ENCODE results near the gene APP. TPM values are rescaled to one million over a fixed set of nuclear protein-coding genes. Genes with fewer than 3 reads are reported as not detected.

The APP gene
- total RNA-seq, 1 donor, result 373 TPM

DNA sequence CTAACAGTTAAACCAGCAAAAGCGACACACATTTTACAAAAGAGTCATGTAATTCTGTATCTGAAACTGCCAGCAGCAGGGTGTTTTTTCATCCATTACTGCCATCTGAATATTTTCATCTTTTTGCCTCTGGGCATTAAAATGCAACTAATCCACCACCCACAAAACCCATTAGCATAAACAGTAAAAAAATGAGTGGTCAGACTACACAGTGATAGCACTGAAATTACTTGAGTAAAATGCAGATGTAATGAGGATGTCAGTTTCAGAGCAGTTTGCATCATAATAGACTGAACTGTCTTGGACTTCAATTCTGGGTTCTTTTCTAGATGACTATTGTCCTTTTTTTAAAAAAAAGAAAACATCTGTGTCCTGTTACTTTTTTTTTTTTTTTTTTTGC is 303.5 kb downstream of the APP start:
- Histone ChIP-seq H3K79me2 (ENCODE audit: insufficient read depth, low read length) (no peaks in the 10 kb centered on the region), H3K27ac (ENCODE audit: low read depth, low read length) (no peak overlapping the region), H3K4me2 (ENCODE audit: insufficient read depth, low read length) (no peak overlapping the region), H3K9me3 (ENCODE audit: low read depth, low read length) (no peaks in the 10 kb centered on the region), H3K4me3 (ENCODE audit: insufficient read depth, low read length) (no peak overlapping the region), H3K36me3 (ENCODE audit: insufficient read depth, low read length) (no peaks in the 10 kb centered on the region), H2AFZ (ENCODE audit: low read length) (no peak overlapping the region), H3K4me1 (ENCODE audit: insufficient read depth, low read length) (no peaks in the 10 kb centered on the region), H3K27me3 (ENCODE audit: insufficient read depth, low read length) (no peaks in the 10 kb centered on the region), H4K20me1 (ENCODE audit: insufficient read depth, low read length) (no peaks in the 10 kb centered on the region)
- TF ChIP-seq, protein P1, sequence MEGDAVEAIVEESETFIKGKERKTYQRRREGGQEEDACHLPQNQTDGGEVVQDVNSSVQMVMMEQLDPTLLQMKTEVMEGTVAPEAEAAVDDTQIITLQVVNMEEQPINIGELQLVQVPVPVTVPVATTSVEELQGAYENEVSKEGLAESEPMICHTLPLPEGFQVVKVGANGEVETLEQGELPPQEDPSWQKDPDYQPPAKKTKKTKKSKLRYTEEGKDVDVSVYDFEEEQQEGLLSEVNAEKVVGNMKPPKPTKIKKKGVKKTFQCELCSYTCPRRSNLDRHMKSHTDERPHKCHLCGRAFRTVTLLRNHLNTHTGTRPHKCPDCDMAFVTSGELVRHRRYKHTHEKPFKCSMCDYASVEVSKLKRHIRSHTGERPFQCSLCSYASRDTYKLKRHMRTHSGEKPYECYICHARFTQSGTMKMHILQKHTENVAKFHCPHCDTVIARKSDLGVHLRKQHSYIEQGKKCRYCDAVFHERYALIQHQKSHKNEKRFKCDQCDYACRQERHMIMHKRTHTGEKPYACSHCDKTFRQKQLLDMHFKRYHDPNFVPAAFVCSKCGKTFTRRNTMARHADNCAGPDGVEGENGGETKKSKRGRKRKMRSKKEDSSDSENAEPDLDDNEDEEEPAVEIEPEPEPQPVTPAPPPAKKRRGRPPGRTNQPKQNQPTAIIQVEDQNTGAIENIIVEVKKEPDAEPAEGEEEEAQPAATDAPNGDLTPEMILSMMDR (IDR thresholded peaks at IDR 0.05; ENCODE audit: extremely low read depth, low read depth, low read length), result no peak
- DNase-seq (ENCODE audit: insufficient read length, low spot score, missing footprints), result peak; percentile 53

- Histone ChIP-seq H3K27me3 (ENCODE audit: insufficient read depth, low read length) (no peaks in the 10 kb centered on the region), H3K4me2 (ENCODE audit: insufficient read depth, low read length) (no peak overlapping the region), H3K36me3 (ENCODE audit: insufficient read depth, low read length) (no peaks in the 10 kb centered on the region), H3K4me1 (ENCODE audit: insufficient read depth, low read length) (no peaks in the 10 kb centered on the region), H4K20me1 (ENCODE audit: insufficient read depth, low read length) (no peaks in the 10 kb centered on the region), H2AFZ (ENCODE audit: low read length) (no peak overlapping the region), H3K4me3 (ENCODE audit: insufficient read depth, low read length) (no peak overlapping the region), H3K27ac (ENCODE audit: low read depth, low read length) (no peak overlapping the region), H3K79me2 (ENCODE audit: insufficient read depth, low read length) (no peaks in the 10 kb centered on the region), H3K9me3 (ENCODE audit: low read depth, low read length) (no peaks in the 10 kb centered on the region)
- TF ChIP-seq, protein P1 (IDR thresholded peaks at IDR 0.05; ENCODE audit: extremely low read depth, low read depth, low read length), result no peak
- DNase-seq (ENCODE audit: insufficient read length, low spot score, missing footprints), result no peak
These were observed 306.8 kb downstream of the APP start for GRCh38 chr21:25863747-25864146.

DNA sequence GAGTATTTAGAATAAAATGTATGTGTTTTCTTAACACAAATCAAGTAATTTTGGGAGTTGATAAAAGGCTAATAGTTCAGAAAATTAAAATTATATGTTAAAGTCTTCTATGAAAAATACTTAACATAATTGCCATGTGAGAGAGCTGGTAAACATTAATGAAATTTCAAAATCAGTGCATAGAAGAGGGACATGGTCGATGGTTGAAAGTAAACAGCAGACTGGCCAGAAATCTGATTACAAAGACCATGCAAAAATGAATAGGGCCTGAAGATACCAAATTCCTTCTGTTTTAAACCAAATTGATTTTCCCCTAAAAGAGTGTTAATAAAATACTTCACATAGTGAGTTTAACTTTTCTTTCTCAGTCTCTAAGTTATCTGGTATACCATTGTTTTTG is 307.5 kb downstream of the APP start:
- H3K9me3 ChIP-seq (ENCODE audit: low read depth, low read length), result no peaks in the 10 kb centered on the region
- no peaks in the 10 kb centered on the region for H4K20me1 ChIP-seq (ENCODE audit: insufficient read depth, low read length)
- no peak overlapping the region for H3K4me2 ChIP-seq (ENCODE audit: insufficient read depth, low read length)
- DNase-seq (ENCODE audit: insufficient read length, low spot score, missing footprints), result no peak
- no peaks in the 10 kb centered on the region for H3K36me3 ChIP-seq (ENCODE audit: insufficient read depth, low read length)
- no peaks in the 10 kb centered on the region for H3K4me1 ChIP-seq (ENCODE audit: insufficient read depth, low read length)
- H3K79me2 ChIP-seq (ENCODE audit: insufficient read depth, low read length), result no peaks in the 10 kb centered on the region
- no peak overlapping the region for H3K27ac ChIP-seq (ENCODE audit: low read depth, low read length)
- no peak overlapping the region for H2AFZ ChIP-seq (ENCODE audit: low read length)
- TF ChIP-seq, protein P1 (IDR thresholded peaks at IDR 0.05; ENCODE audit: extremely low read depth, low read depth, low read length), result no peak
- H3K27me3 ChIP-seq (ENCODE audit: insufficient read depth, low read length), result peaks cover 4% of the 10 kb centered on the region
- H3K4me3 ChIP-seq (ENCODE audit: insufficient read depth, low read length), result no peak overlapping the region

DNA sequence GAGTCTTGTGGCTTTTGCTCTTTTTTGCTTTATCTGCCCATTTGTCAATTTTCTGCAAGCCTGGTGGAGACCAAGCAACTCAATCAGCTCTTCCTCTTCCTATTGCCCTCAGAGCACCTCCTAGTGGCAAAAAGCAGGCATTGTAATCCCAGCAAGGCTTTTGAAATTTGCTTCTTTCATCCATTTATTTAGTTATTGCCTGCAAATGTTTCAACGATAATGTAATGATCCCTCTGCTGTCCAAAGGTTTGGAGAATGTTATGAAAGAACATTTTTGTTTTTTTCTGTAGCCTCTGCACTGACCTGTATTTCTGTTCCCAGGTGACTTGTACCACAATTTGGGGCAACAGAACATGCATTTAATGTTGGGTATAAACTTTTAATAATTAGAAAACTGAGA is 308.0 kb downstream of the APP start:
- H4K20me1 ChIP-seq (ENCODE audit: insufficient read depth, low read length), result no peaks in the 10 kb centered on the region
- H3K27me3 ChIP-seq (ENCODE audit: insufficient read depth, low read length), result peaks cover 8% of the 10 kb centered on the region
- TF ChIP-seq, protein P1 (IDR thresholded peaks at IDR 0.05; ENCODE audit: extremely low read depth, low read depth, low read length), result peak; percentile 79
- no peaks in the 10 kb centered on the region for H3K36me3 ChIP-seq (ENCODE audit: insufficient read depth, low read length)
- DNase-seq (ENCODE audit: insufficient read length, low spot score, missing footprints), result no peak
- no peaks in the 10 kb centered on the region for H3K79me2 ChIP-seq (ENCODE audit: insufficient read depth, low read length)
- no peak overlapping the region for H3K4me2 ChIP-seq (ENCODE audit: insufficient read depth, low read length)
- H3K27ac ChIP-seq (ENCODE audit: low read depth, low read length), result no peak overlapping the region
- no peaks in the 10 kb centered on the region for H3K4me1 ChIP-seq (ENCODE audit: insufficient read depth, low read length)
- no peak overlapping the region for H2AFZ ChIP-seq (ENCODE audit: low read length)
- H3K9me3 ChIP-seq (ENCODE audit: low read depth, low read length), result no peaks in the 10 kb centered on the region
- H3K4me3 ChIP-seq (ENCODE audit: insufficient read depth, low read length), result no peak overlapping the region

Data from osteoblast (primary cell).